Trophoblast cell (in vitro differentiated cells and primary cell): ENCODE results near the gene CLK1.

ENCODE experiments used
- DNase-seq, 2 donors: peaks; one replicate each; pipeline ENCODE4 v3.0.0-alpha.2; 2016
- H2AFZ ChIP-seq: 2 replicates; pipeline ENCODE4 v1.6.1; 2013; ENCODE audit warnings: low read length, moderate library complexity, mild to moderate bottlenecking; ENCODE audit not compliant: insufficient read depth, poor library complexity
- H2AK5ac ChIP-seq: 2 replicates; pipeline ENCODE4 v1.6.1; 2013; ENCODE audit warnings: mild to moderate bottlenecking, low read length
- H2BK120ac ChIP-seq: 2 replicates; pipeline ENCODE4 v1.6.1; 2013; ENCODE audit warnings: low read length, mild to moderate bottlenecking, moderate library complexity; ENCODE audit not compliant: insufficient read depth, poor library complexity
- H2BK12ac ChIP-seq: 2 replicates; pipeline ENCODE4 v1.6.1; 2013; ENCODE audit warnings: mild to moderate bottlenecking, low read length, moderate library complexity
- H2BK5ac ChIP-seq: 2 replicates; pipeline ENCODE4 v1.6.1; 2013; ENCODE audit warnings: low read length, low read depth, moderate library complexity, mild to moderate bottlenecking; ENCODE audit not compliant: poor library complexity
- H3K14ac ChIP-seq: 2 replicates; pipeline ENCODE4 v1.6.1; 2013; ENCODE audit warnings: mild to moderate bottlenecking, low read length
- H3K18ac ChIP-seq: 2 replicates; pipeline ENCODE4 v1.6.1; 2013; ENCODE audit warnings: mild to moderate bottlenecking, low read length
- H3K23ac ChIP-seq: 2 replicates; pipeline ENCODE4 v1.6.1; 2013; ENCODE audit warnings: low read length
- H3K27ac ChIP-seq: 2 replicates; pipeline ENCODE4 v1.5.1; 2013; ENCODE audit warnings: low read depth, mild to moderate bottlenecking, inconsistent platforms, low read length, moderate library complexity
- H3K27me3 ChIP-seq: 2 replicates; pipeline ENCODE4 v1.6.1; 2013; ENCODE audit warnings: inconsistent platforms, mild to moderate bottlenecking, low read length, moderate library complexity; ENCODE audit not compliant: insufficient read depth
- H3K36me3 ChIP-seq, 2 experiments: 1 replicate in 1 of 2; 2 replicates in 1 of 2; pipeline ENCODE4 v1.6.1; 2013; ENCODE audit warnings: low read length in 2 of 2, mild to moderate bottlenecking in 2 of 2, moderate library complexity in 1 of 2; ENCODE audit not compliant: insufficient read depth in 2 of 2, control insufficient read depth in 1 of 2
- H3K4ac ChIP-seq: 2 replicates; pipeline ENCODE4 v1.6.1; 2013; ENCODE audit warnings: low read depth, mild to moderate bottlenecking, low read length, moderate library complexity
- H3K4me1 ChIP-seq, 2 experiments: 1 replicate in 1 of 2; 2 replicates in 1 of 2; pipeline ENCODE4 v1.6.1; 2013; ENCODE audit warnings: low read length in 2 of 2, mild to moderate bottlenecking in 2 of 2, moderate library complexity in 1 of 2; ENCODE audit not compliant: insufficient read depth in 2 of 2, control insufficient read depth in 1 of 2
- H3K4me2 ChIP-seq: 2 replicates; pipeline ENCODE4 v1.6.1; 2013; ENCODE audit warnings: inconsistent platforms, mild to moderate bottlenecking, low read length, moderate library complexity
- H3K4me3 ChIP-seq: 2 replicates; pipeline ENCODE4 v1.5.1; 2013; ENCODE audit warnings: mild to moderate bottlenecking, low read depth, low read length, inconsistent platforms
- H3K79me1 ChIP-seq: one replicate; pipeline ENCODE4 v1.6.1; 2013; ENCODE audit warnings: low read length
- H3K79me2 ChIP-seq: 2 replicates; pipeline ENCODE4 v1.6.1; 2013; ENCODE audit warnings: low read length, mild to moderate bottlenecking; ENCODE audit not compliant: control insufficient read depth, insufficient read depth, poor library complexity
- H3K9ac ChIP-seq: 2 replicates; pipeline ENCODE4 v1.6.1; 2013; ENCODE audit warnings: mild to moderate bottlenecking, low read length
- H3K9me3 ChIP-seq: 2 replicates; pipeline ENCODE4 v1.6.1; 2013; ENCODE audit warnings: low read depth, mild to moderate bottlenecking, control low read depth, inconsistent platforms, low read length; ENCODE audit not compliant: insufficient read depth
- H4K12ac ChIP-seq: 2 replicates; pipeline ENCODE4 v1.6.1; 2013; ENCODE audit warnings: low read depth, mild to moderate bottlenecking, low read length, moderate library complexity
- H4K8ac ChIP-seq: 2 replicates; pipeline ENCODE4 v1.6.1; 2013; ENCODE audit warnings: low read depth, mild to moderate bottlenecking, low read length, moderate library complexity
- H4K91ac ChIP-seq: one replicate; pipeline ENCODE4 v1.6.1; 2013; ENCODE audit warnings: low read depth, mild to moderate bottlenecking, low read length, moderate library complexity
- WGBS: extraction: QIAGEN DNeasy Blood & Tissue Kit; methylation state at CpG from one replicate; pipeline ENCODE4 v1.1.7; 2013; ENCODE audit warnings: missing lambda C conversion rate; ENCODE audit not compliant: insufficient read length, insufficient coverage; ENCODE audit errors: extremely low coverage; 5-methylcytosine and 5-hydroxymethylcytosine counted together

Gene CLK1

GRCh38 chr2:200860092-200860795 is 4.2 kb downstream of the CLK1 start:
- Histone ChIP-seq H3K23ac (no peak overlapping the region), H3K4ac (peak overlapping the region; percentile 43), H3K18ac (no peak overlapping the region), H3K79me1 (peaks cover 15% of the 10 kb centered on the region), H3K14ac (no peak overlapping the region), H2AK5ac (no peak overlapping the region), H3K9me3 (no peaks in the 10 kb centered on the region), H4K12ac (no peak overlapping the region), H3K4me3 (no peak overlapping the region), H3K4me1 (no peaks in the 10 kb centered on the region), H2BK12ac (no peak overlapping the region), H3K36me3 (peaks cover 24 to 31% of the 10 kb centered on the region in 2 experiments), H3K9ac (no peak overlapping the region), H3K27me3 (no peaks in the 10 kb centered on the region), H3K27ac (no peak overlapping the region), H4K8ac (no peak overlapping the region), H2AFZ (no peak overlapping the region), H3K4me2 (no peak overlapping the region), H4K91ac (no peak overlapping the region), H3K79me2 (peaks cover 18% of the 10 kb centered on the region), H2BK120ac (no peak overlapping the region), H2BK5ac (no peak overlapping the region)
- no peak for DNase-seq
- no CpG with 5 or more reads among the region's 12 CpGs for WGBS

GRCh38 chr2:200856806-200857205 is 7.7 kb downstream of the CLK1 start:
- Histone ChIP-seq H3K4ac (peak overlapping the region; percentile 36), H2BK12ac (no peak overlapping the region), H2BK120ac (no peak overlapping the region), H2AFZ (no peak overlapping the region), H3K36me3 (peaks cover 41 to 57% of the 10 kb centered on the region in 2 experiments), H3K27me3 (no peaks in the 10 kb centered on the region), H2BK5ac (no peak overlapping the region), H4K91ac (no peak overlapping the region), H4K8ac (no peak overlapping the region), H3K27ac (no peak overlapping the region), H4K12ac (no peak overlapping the region), H3K4me2 (no peak overlapping the region), H2AK5ac (no peak overlapping the region), H3K79me2 (peaks cover 2% of the 10 kb centered on the region), H3K9ac (no peak overlapping the region), H3K4me1 (no peaks in the 10 kb centered on the region), H3K23ac (no peak overlapping the region), H3K9me3 (no peaks in the 10 kb centered on the region), H3K79me1 (no peaks in the 10 kb centered on the region), H3K14ac (no peak overlapping the region), H3K18ac (no peak overlapping the region), H3K4me3 (no peak overlapping the region)
- no CpG with 5 or more reads among the region's 8 CpGs for WGBS
- DNase-seq: no peak

- Histone ChIP-seq H3K4me1 (no peaks in the 10 kb centered on the region), H4K91ac (no peak overlapping the region), H3K79me2 (no peaks in the 10 kb centered on the region), H3K18ac (no peak overlapping the region), H2BK120ac (no peak overlapping the region), H3K23ac (no peak overlapping the region), H3K79me1 (no peaks in the 10 kb centered on the region), H2BK12ac (no peak overlapping the region), H3K14ac (no peak overlapping the region), H3K9me3 (no peaks in the 10 kb centered on the region), H4K8ac (no peak overlapping the region), H2BK5ac (no peak overlapping the region), H3K27ac (no peak overlapping the region), H3K9ac (no peak overlapping the region), H2AFZ (no peak overlapping the region), H3K4ac (no peak overlapping the region), H2AK5ac (no peak overlapping the region), H3K27me3 (no peaks in the 10 kb centered on the region), H3K36me3 (peaks cover 33 to 45% of the 10 kb centered on the region in 2 experiments), H3K4me2 (no peak overlapping the region), H4K12ac (no peak overlapping the region), H3K4me3 (no peak overlapping the region)
- no peak for DNase-seq
- WGBS: no CpG with 5 or more reads among the region's 2 CpGs
These were observed 11.9 kb downstream of the CLK1 start for GRCh38 chr2:200852605-200853004.

- no peak overlapping the region for H2BK120ac ChIP-seq
- H3K79me1 ChIP-seq: no peaks in the 10 kb centered on the region
- WGBS: no CpG with 5 or more reads among the region's 6 CpGs
- H3K79me2 ChIP-seq: no peaks in the 10 kb centered on the region
- H3K9me3 ChIP-seq: no peaks in the 10 kb centered on the region
- H3K27me3 ChIP-seq: no peaks in the 10 kb centered on the region
- no peaks in the 10 kb centered on the region for H3K4me1 ChIP-seq
- H4K8ac ChIP-seq: no peak overlapping the region
- H3K4me3 ChIP-seq: no peak overlapping the region
- H2BK5ac ChIP-seq: no peak overlapping the region
- no peak overlapping the region for H3K4ac ChIP-seq
- H4K91ac ChIP-seq: no peak overlapping the region
- no peak overlapping the region for H2BK12ac ChIP-seq
- H2AK5ac ChIP-seq: no peak overlapping the region
- no peak overlapping the region for H2AFZ ChIP-seq
- no peak overlapping the region for H3K9ac ChIP-seq
- H3K18ac ChIP-seq: no peak overlapping the region
- H3K4me2 ChIP-seq: no peak overlapping the region
- H3K23ac ChIP-seq: no peak overlapping the region
- peaks cover 29 to 40% of the 10 kb centered on the region in 2 experiments for H3K36me3 ChIP-seq
- no peak overlapping the region for H3K27ac ChIP-seq
- H4K12ac ChIP-seq: no peak overlapping the region
- no peak overlapping the region for H3K14ac ChIP-seq
- DNase-seq: no peak
These were observed 12.8 kb downstream of the CLK1 start for GRCh38 chr2:200851398-200852248.
